Tibial artery (tissue), 4 donors: ENCODE results near the gene SLCO2A1.

Experiments
- DNase-seq, 2 donors: peaks; one replicate each; pipeline ENCODE4 v3.0.0-alpha.2; 2019
- H3K27ac ChIP-seq, 2 donors: fragments of 200-600 bp; sonication (generic) in 1 of 2; 1 replicate in 1 of 2; 2 replicates in 1 of 2; pipeline ENCODE4 v1.5.1; 2018 to 2019; ENCODE audit warnings: mild to moderate bottlenecking in 1 of 2
- H3K27me3 ChIP-seq, 2 donors: fragments of 200-600 bp; sonication (generic) in 1 of 2; one replicate each; pipeline versions ENCODE4 v1.5.1 to v1.6.0; 2016 to 2019
- H3K36me3 ChIP-seq, 3 donors: fragments of 200-600 bp; sonication (generic) in 2 of 3; one replicate each; pipeline ENCODE4 v1.5.1; 2016 to 2019; ENCODE audit warnings: mild to moderate bottlenecking in 2 of 3
- H3K4me1 ChIP-seq, 4 donors: fragments of 200-600 bp; sonication (generic) in 2 of 4; 1 replicate in 3 of 4; 2 replicates in 1 of 4; pipeline ENCODE4 v1.5.1; 2016 to 2019
- H3K4me3 ChIP-seq, 2 donors: fragments of 200-600 bp; sonication (generic) in 1 of 2; 1 replicate in 1 of 2; 2 replicates in 1 of 2; pipeline ENCODE4 v1.5.1; 2018 to 2019; ENCODE audit warnings: mild to moderate bottlenecking in 2 of 2
- H3K9me3 ChIP-seq, 3 donors: fragments of 200-600 bp; sonication (generic) in 1 of 3; one replicate each; pipeline ENCODE4 v1.5.1; 2016 to 2019
- intact Hi-C: fragments of 100-400 bp; cut with DNase I; formaldehyde crosslinking; loops from one replicate; pipeline ENCODE4 v1.15.0; 2023; ENCODE audit warnings: low total_unique reads
- TF ChIP-seq, protein P1 (sequence below), 2 experiments: fragments of 200-600 bp in 1 of 2; fragments of 450-650 bp in 1 of 2; IDR thresholded peaks; one replicate each; pipeline ENCODE4 v1.5.1; 2017 to 2019; ENCODE audit warnings: antibody characterized with exemption in 2 of 2, mild to moderate bottlenecking in 1 of 2, moderate library complexity in 1 of 2

SLCO2A1 gene

DNA sequence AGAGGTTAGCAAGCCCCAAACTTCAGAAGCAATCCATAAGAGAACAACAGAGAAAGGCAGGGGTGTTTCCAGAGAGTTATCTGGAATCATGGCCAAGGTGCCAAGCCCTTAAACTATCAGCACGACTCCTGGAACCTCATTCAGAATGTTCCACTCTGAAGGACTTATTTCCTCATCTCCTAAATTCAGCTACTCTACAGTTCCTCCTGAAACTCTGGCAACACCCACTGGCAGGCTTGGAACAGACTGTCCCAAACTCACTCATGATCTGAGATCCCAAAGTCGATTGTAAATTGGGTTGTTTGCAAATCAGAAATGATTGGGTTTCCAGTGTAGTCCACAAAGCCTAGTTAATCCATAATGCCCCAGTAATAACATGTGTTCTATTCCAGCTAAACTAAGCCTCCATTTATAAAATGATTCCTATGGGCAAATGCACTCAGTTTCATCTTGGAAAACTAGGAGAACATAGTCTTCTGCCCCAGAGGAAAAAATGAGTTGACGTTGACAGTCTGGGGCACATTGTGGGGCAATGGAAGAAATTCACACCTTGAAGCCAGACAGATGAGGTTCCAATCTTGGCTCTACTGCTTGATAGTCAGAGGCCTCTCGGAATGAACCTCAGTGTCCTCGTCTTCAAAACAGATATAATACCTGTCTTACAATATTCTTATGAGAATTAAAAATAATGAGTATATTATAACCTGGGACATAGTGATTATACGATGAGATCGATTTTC lies 65.9 kb downstream of the SLCO2A1 start:
- Histone ChIP-seq H3K4me3 (no peak overlapping the region), H3K27ac (no peak overlapping the region), H3K9me3 (no peaks in the 10 kb centered on the region), H3K36me3 (no peaks in the 10 kb centered on the region), H3K4me1 (no peaks in the 10 kb centered on the region), H3K27me3 (no peaks in the 10 kb centered on the region)
- TF ChIP-seq, protein P1, sequence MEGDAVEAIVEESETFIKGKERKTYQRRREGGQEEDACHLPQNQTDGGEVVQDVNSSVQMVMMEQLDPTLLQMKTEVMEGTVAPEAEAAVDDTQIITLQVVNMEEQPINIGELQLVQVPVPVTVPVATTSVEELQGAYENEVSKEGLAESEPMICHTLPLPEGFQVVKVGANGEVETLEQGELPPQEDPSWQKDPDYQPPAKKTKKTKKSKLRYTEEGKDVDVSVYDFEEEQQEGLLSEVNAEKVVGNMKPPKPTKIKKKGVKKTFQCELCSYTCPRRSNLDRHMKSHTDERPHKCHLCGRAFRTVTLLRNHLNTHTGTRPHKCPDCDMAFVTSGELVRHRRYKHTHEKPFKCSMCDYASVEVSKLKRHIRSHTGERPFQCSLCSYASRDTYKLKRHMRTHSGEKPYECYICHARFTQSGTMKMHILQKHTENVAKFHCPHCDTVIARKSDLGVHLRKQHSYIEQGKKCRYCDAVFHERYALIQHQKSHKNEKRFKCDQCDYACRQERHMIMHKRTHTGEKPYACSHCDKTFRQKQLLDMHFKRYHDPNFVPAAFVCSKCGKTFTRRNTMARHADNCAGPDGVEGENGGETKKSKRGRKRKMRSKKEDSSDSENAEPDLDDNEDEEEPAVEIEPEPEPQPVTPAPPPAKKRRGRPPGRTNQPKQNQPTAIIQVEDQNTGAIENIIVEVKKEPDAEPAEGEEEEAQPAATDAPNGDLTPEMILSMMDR (IDR thresholded peaks at IDR 0.05) = no peak
- DNase-seq = no peak
- intact Hi-C loops = no loop called here

DNA sequence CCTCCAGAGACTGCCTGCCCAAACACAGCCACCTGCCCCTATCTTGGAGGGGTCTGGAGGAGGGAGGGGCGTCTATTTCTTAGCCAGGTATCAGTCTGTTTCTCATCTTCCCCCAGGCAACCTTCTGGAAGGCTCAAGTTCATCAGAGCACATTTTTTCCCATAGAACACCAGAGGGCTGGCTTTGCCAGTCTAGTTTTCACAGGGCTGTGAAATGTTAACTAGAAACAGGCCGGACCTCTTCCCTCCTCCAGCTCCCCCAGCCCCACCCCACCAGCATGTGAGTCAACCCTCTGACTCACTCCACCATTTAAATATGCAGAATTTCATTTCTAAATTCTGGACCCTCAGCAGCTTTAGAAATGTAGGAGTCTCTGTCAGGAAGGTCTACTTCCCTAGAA lies 66.9 kb downstream of the SLCO2A1 start:
- Histone ChIP-seq H3K4me3 (no peak overlapping the region), H3K4me1 (no peaks in the 10 kb centered on the region), H3K27me3 (no peaks in the 10 kb centered on the region), H3K9me3 (no peaks in the 10 kb centered on the region), H3K36me3 (no peaks in the 10 kb centered on the region), H3K27ac (no peak overlapping the region)
- DNase-seq = no peak
- intact Hi-C loops = no loop called here
- TF ChIP-seq, protein P1 (IDR thresholded peaks at IDR 0.05) = no peak

DNA sequence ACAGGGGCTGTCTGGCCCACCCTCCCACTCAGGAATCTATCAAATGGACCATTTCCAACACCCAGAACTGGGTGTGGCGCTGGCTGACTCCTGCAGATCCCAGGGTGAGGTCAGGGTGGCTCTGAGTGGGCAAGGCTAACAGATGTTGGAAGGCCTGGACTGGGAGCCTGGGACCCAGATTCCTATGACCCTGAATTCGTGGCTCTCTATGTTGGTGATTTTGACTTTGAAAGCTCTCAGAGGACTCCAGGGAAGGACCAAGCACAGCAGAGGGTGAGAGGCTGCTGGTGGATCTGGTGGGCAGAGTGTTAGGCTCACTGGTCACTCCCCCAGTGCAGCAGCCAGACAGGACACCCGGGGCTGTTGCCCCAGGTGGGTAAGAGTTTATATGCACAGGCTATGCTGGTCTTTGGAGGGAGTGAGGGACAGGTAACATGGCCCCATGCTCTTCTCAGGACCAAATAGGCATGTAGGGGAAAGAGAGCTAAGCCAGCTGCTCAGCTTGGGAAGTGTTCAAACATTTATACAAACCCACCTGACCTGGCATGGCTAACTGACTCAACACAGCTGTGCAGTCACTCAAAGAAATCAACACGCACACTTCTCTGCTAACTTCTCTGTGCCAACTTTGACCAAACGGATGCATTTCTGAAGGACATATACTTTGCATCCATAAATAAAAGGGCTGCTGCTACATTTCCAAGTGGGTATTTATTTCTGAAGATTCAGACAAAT lies 71.5 kb downstream of the SLCO2A1 start:
- intact Hi-C loops = no loop called here
- H3K9me3 ChIP-seq = no peaks in the 10 kb centered on the region

DNA sequence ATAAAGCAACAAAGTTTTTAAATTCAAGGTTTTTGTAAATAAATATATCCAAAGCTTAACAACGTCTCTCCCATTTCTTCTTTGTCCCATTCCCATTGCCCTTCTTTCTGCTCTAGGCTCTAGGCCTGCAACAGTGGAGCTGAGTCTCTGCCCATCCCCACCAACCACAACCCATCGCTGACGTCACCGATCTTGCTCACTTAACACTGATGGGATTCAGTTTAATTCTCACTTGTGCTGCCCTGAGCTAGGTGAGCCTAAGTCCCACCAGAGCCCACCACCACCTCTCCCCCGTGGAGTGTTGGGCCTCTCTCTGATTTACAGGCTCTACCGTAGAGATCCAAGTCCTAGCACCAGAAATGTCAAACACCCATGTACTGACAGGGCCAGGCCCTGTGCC lies 72.7 kb downstream of the SLCO2A1 start:
- Histone ChIP-seq H3K27me3 (no peaks in the 10 kb centered on the region), H3K9me3 (no peaks in the 10 kb centered on the region), H3K27ac (no peak overlapping the region), H3K36me3 (no peaks in the 10 kb centered on the region), H3K4me1 (no peaks in the 10 kb centered on the region), H3K4me3 (no peak overlapping the region)
- intact Hi-C loops = no loop called here
- TF ChIP-seq, protein P1 (IDR thresholded peaks at IDR 0.05) = no peak
- no peak for DNase-seq

More for the DNA sequence above, 71.5 kb downstream of the SLCO2A1 start:
- TF ChIP-seq, protein P1 (IDR thresholded peaks at IDR 0.05) = no peak
- no peak for DNase-seq
- no peak overlapping the region for H3K27ac ChIP-seq
- H3K27me3 ChIP-seq = no peaks in the 10 kb centered on the region
- H3K4me1 ChIP-seq = no peaks in the 10 kb centered on the region
- H3K36me3 ChIP-seq = no peaks in the 10 kb centered on the region
- H3K4me3 ChIP-seq = no peak overlapping the region

DNA sequence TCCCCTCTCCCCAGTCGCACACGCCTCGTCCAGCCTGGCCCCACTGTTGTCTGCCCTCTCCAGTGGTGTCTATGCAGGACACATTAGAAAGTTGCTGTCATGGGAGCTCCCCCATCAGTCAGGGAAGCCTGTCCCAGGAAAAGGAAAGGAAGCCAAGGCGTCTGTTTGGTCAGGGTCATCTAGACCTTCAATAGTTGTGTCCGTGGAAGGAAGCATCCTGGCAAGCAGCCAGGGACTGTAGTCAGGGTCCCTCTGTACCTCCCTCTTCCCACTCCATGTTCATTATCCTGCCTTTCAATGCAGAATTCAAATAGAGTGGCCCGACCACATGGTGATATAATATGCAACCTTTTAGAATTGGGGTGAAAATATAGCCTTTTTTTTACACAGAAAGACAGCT lies 73.4 kb downstream of the SLCO2A1 start:
- H3K4me3 ChIP-seq = no peak overlapping the region
- no peaks in the 10 kb centered on the region for H3K36me3 ChIP-seq
- no peaks in the 10 kb centered on the region for H3K27me3 ChIP-seq
- intact Hi-C loops = no loop called here
- no peak overlapping the region for H3K27ac ChIP-seq
- DNase-seq = no peak
- no peaks in the 10 kb centered on the region for H3K4me1 ChIP-seq
- H3K9me3 ChIP-seq = no peaks in the 10 kb centered on the region
- TF ChIP-seq, protein P1 (IDR thresholded peaks at IDR 0.05) = no peak
